Spleen (tissue), 11 donors: Measurements from ENCODE around the gene UNC5CL. TPM values are rescaled to one million over a fixed set of nuclear protein-coding genes. Genes with fewer than 3 reads are reported as not detected.

Experiments
- DNase-seq: peaks from one replicate; pipeline ENCODE4 v3.0.0-alpha.2; 2020
- H3K27ac ChIP-seq, 8 donors: fragments of 200-600 bp; sonication (generic) in 7 of 8; 1 replicate in 4 of 8; 2 replicates in 4 of 8; pipeline versions ENCODE4 v1.5.0 to v1.8.0; 2016 to 2021; ENCODE audit warnings: inconsistent platforms in 4 of 8, mild to moderate bottlenecking in 4 of 8, moderate library complexity in 1 of 8
- H3K27me3 ChIP-seq, 7 donors: fragments of 200-600 bp; sonication (generic) in 6 of 7; replicated peaks in 1 of 7; 1 replicate in 4 of 7; 2 replicates in 3 of 7; pipeline versions ENCODE4 v1.5.0 to v1.8.0; 2016 to 2021; ENCODE audit warnings: inconsistent platforms in 3 of 7, mild to moderate bottlenecking in 1 of 7
- H3K36me3 ChIP-seq, 6 donors: fragments of 200-600 bp; sonication (generic) in 5 of 6; 1 replicate in 4 of 6; 2 replicates in 2 of 6; pipeline versions ENCODE4 v1.5.0 to v1.8.0; 2016 to 2021; ENCODE audit warnings: inconsistent platforms in 2 of 6
- H3K4me1 ChIP-seq, 6 donors: fragments of 200-600 bp; sonication (generic) in 5 of 6; 1 replicate in 3 of 6; 2 replicates in 3 of 6; pipeline versions ENCODE4 v1.5.0 to v1.8.0; 2016 to 2021; ENCODE audit warnings: inconsistent platforms in 3 of 6
- H3K4me3 ChIP-seq, 8 donors: fragments of 200-600 bp; sonication (generic) in 7 of 8; 1 replicate in 4 of 8; 2 replicates in 4 of 8; pipeline versions ENCODE4 v1.5.0 to v1.8.0; 2016 to 2021; ENCODE audit warnings: inconsistent platforms in 4 of 8, mild to moderate bottlenecking in 4 of 8, moderate library complexity in 2 of 8
- H3K9me3 ChIP-seq, 8 donors: fragments of 200-600 bp; sonication (generic) in 7 of 8; 1 replicate in 4 of 8; 2 replicates in 4 of 8; pipeline versions ENCODE4 v1.5.0 to v1.8.0; 2016 to 2021; ENCODE audit warnings: inconsistent platforms in 4 of 8
- CTCF ChIP-seq, 11 experiments: fragments of 200-600 bp in 7 of 11; fragments of 450-650 bp in 4 of 11; sonication (generic) in 4 of 11; IDR thresholded peaks in 8 of 11; conservative IDR thresholded peaks in 3 of 11; 1 replicate in 7 of 11; 2 replicates in 4 of 11; pipeline versions ENCODE4 v1.4.0 to v1.8.0; 2016 to 2021; ENCODE audit warnings: antibody characterized with exemption in 11 of 11, inconsistent platforms in 4 of 11, mild to moderate bottlenecking in 1 of 11
- POLR2A ChIP-seq, 3 donors: fragments of 450-650 bp; IDR thresholded peaks; one replicate each; pipeline ENCODE4 v1.5.1; 2017; ENCODE audit warnings: antibody characterized with exemption in 3 of 3, mild to moderate bottlenecking in 1 of 3
- POLR2AphosphoS5 ChIP-seq, 3 donors: sonication (generic); formaldehyde crosslinking; IDR thresholded peaks; one replicate each; pipeline ENCODE4 v1.5.1; 2017; ENCODE audit warnings: antibody characterized with exemption in 3 of 3
- WGBS, 5 donors: extraction: QIAGEN DNeasy Blood & Tissue Kit in 3 of 5; methylation state at CpG; one replicate each; pipeline versions ENCODE4 v1.1.5 to v1.1.7; 2013 to 2018; 5-methylcytosine and 5-hydroxymethylcytosine counted together
- intact Hi-C: fragments of 100-400 bp; cut with DNase I; formaldehyde crosslinking; loops from one replicate; pipeline ENCODE4 v1.15.0; 2023; ENCODE audit warnings: low total_unique reads
- polyA plus RNA-seq, 3 donors: library from polyadenylated mRNA; stranded (reverse); fragments of 200-250 nt; gene quantifications; one replicate each; pipeline ENCODE4 v1.2.1, GENCODE V29; 2013
- total RNA-seq, 7 donors: library from RNA; depleted of rRNA in 3 of 7; stranded (reverse); fragments of >200 nt in 3 of 7; fragmentation: NEBNext Ultra II Directional in 4 of 7; extraction: Animal tissue kit (Norgen Biotek cat#: 25700) in 4 of 7; gene quantifications; one replicate each; pipeline versions ENCODE4 v1.1.0 to v1.2.1, GENCODE V29; 2016 to 2021
- donor health status: healthy with polysubstance abuse.
- donor health status: DM: no; HTN: no; CAD: no; lungs with moderate emphysema.
- donor health status: DM: no; HTN: no; CAD: no.
- donor health status: Bipolar disorder and iron deficiency.
- donor health status: healthy.
- donor health status: DM: no; HTN: no; CAD: no.
- donor health status: DM: yes; HTN: yes; CAD: no.

The UNC5CL gene
- total and polyA plus RNA-seq, 10 donors, result 1.4 to 3.9 (median 2.7) TPM

GRCh38 chr6:41047745-41048732 is 9.0 kb upstream of the UNC5CL start:
- intact Hi-C loops, result no loop called here
- H3K27me3 ChIP-seq, result no peaks in the 10 kb centered on the region
- DNase-seq, result no peak
- 81 to 90% (median 88%) methylated on average over 9 of the region's 9 CpGs for WGBS, 5 donors
- TF ChIP-seq POLR2AphosphoS5 (IDR thresholded peaks at IDR 0.05) (no peak), CTCF (IDR thresholded peaks at IDR 0.05 in 8 of 11, conservative IDR thresholded peaks at IDR 0.05 in 3 of 11) (no peak), POLR2A (IDR thresholded peaks at IDR 0.05) (no peak)
- H3K4me3 ChIP-seq, result no peak overlapping the region
- H3K4me1 ChIP-seq, result peaks cover 6 to 16% (median 12%) of the 10 kb centered on the region in 6 donors
- H3K36me3 ChIP-seq, result peaks cover 0 to 15% (median 0%) of the 10 kb centered on the region in 6 donors
- H3K9me3 ChIP-seq, result no peaks in the 10 kb centered on the region
- H3K27ac ChIP-seq, result no peak overlapping the region

GRCh38 chr6:41047306-41047705 is 8.3 kb upstream of the UNC5CL start:
- WGBS, 5 donors, result 92 to 98% (median 96%) methylated on average over 2 of the region's 2 CpGs
- DNase-seq, result no peak

GRCh38 chr6:41046084-41046483 is 7.1 kb upstream of the UNC5CL start:
- Histone ChIP-seq H3K27me3 (no peaks in the 10 kb centered on the region), H3K36me3 (peaks cover 0 to 25% (median 0%) of the 10 kb centered on the region in 6 donors), H3K9me3 (no peaks in the 10 kb centered on the region), H3K4me3 (no peak overlapping the region), H3K27ac (no peak overlapping the region), H3K4me1 (no peaks in the 10 kb centered on the region)
- TF ChIP-seq POLR2A (IDR thresholded peaks at IDR 0.05) (no peak), CTCF (IDR thresholded peaks at IDR 0.05 in 8 of 11, conservative IDR thresholded peaks at IDR 0.05 in 3 of 11) (no peak), POLR2AphosphoS5 (IDR thresholded peaks at IDR 0.05) (no peak)
- 92 to 100% (median 98%) methylated on average over 1 of the region's 1 CpG for WGBS, 5 donors
- no peak for DNase-seq
- intact Hi-C loops, result no loop called here

More at GRCh38 chr6:41047306-41047705, 8.3 kb upstream of the UNC5CL start:
- peaks cover 0 to 22% (median 0%) of the 10 kb centered on the region in 6 donors for H3K36me3 ChIP-seq
- H3K27ac ChIP-seq, result no peak overlapping the region
- intact Hi-C loops, result no loop called here
- no peaks in the 10 kb centered on the region for H3K9me3 ChIP-seq
- TF ChIP-seq CTCF (IDR thresholded peaks at IDR 0.05 in 8 of 11, conservative IDR thresholded peaks at IDR 0.05 in 3 of 11) (no peak), POLR2A (IDR thresholded peaks at IDR 0.05) (no peak), POLR2AphosphoS5 (IDR thresholded peaks at IDR 0.05) (no peak)
- H3K4me3 ChIP-seq, result no peak overlapping the region
- no peaks in the 10 kb centered on the region for H3K27me3 ChIP-seq
- peaks cover 4 to 11% (median 10%) of the 10 kb centered on the region in 6 donors for H3K4me1 ChIP-seq

- Histone ChIP-seq H3K9me3 (no peaks in the 10 kb centered on the region), H3K4me1 (no peaks in the 10 kb centered on the region), H3K36me3 (peaks cover 0 to 25% (median 0%) of the 10 kb centered on the region in 6 donors), H3K27ac (no peak overlapping the region), H3K4me3 (no peak overlapping the region), H3K27me3 (no peaks in the 10 kb centered on the region)
- no peak for TF ChIP-seq POLR2A (IDR thresholded peaks at IDR 0.05)
- no peak for TF ChIP-seq POLR2AphosphoS5 (IDR thresholded peaks at IDR 0.05)
- TF ChIP-seq CTCF (IDR thresholded peaks at IDR 0.05 in 8 of 11, conservative IDR thresholded peaks at IDR 0.05 in 3 of 11), result no peak
- 74 to 84% (median 83%) methylated on average over 5 of the region's 5 CpGs for WGBS, 5 donors
- no peak for DNase-seq
- intact Hi-C loops, result no loop called here
Measured at GRCh38 chr6:41045664-41046063, 6.6 kb upstream of the UNC5CL start.
